HG02943 (cell line): ENCODE results near the gene SLC22A23.
"Not testable (repeated sequence)": the region's sequence is repeated elsewhere in the genome, so short reads cannot be mapped to it uniquely, and the experiment has no call there.

Source experiments
- ATAC-seq: cut with Tn5 transposase; IDR thresholded peaks from one replicate; pipeline ENCODE4 v1.9.1; 2021; ENCODE audit warnings: mild to moderate bottlenecking, low read depth, moderate library complexity; ENCODE audit not compliant: unreplicated experiment

Gene SLC22A23

GRCh38 chr6:3391902-3392458 lies 64.9 kb downstream of the SLC22A23 start:
- ATAC-seq, result no peak

DNA sequence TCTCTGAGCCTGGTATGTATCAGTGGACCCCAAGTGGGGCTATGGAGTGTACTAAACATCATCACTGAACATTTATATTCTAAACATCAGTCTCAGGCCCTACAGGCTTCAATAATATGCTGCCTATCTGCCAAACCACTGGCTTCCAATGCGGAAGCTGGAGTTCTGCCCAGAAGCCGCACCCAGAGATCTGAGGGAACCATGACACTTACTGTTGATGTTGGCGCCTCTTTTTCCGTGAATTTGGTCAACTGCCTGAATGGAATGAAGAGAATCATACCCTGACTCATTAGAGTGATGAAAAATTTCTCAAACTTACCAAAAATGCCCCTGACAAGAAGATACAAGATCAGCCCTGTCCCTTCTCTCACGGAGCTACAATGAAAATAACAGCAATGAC lies 66.2 kb downstream of the SLC22A23 start:
- ATAC-seq, result no peak

GRCh38 chr6:3389390-3390167 lies 67.3 kb downstream of the SLC22A23 start:
- ATAC-seq, result no peak

DNA sequence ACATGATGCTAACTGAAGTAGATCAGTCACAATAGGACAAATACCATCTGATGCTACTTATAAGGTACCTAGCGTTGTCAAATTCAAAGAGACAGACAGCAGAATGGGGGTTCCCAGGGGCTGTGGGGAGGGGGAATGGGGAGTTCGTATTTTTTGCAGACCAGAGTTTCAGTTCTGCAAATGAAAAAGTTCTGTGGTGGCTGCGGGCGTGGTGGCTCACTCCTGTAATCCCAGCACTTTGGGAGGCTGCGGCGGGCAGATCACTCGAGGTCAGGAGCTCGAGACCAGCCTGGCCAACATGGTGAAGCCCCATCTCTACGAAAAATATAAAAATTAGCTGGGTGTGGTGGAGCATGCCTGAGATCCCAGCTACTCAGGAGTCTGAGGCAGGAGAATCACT lies 68.1 kb downstream of the SLC22A23 start:
- ATAC-seq, result no peak

DNA sequence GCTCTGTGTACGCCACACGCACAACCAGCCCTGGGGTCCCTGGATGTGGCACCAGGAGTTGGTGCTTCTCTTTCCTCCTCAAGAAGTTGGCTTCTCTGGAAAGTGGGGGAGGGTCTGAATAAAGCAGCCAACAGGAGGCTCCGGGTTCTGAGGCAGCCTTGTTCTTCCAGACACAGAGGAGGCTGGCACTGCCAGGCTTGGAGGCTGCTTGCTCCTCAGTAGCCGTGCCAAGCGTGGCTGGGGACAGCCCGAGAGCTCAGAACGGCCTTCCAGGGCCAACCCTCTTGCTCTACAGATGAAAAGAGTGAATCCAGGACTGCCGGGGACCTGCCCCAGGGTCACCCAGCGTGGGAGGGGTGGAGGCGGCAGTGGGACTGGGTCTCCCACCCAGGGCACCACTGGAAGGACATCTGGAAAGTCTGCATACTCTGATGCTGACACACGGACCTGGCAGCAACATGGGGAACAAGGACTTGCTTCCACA lies 70.4 kb downstream of the SLC22A23 start:
- ATAC-seq, result no peak

GRCh38 chr6:3385660-3386151 lies 71.1 kb downstream of the SLC22A23 start:
- ATAC-seq, result no peak

DNA sequence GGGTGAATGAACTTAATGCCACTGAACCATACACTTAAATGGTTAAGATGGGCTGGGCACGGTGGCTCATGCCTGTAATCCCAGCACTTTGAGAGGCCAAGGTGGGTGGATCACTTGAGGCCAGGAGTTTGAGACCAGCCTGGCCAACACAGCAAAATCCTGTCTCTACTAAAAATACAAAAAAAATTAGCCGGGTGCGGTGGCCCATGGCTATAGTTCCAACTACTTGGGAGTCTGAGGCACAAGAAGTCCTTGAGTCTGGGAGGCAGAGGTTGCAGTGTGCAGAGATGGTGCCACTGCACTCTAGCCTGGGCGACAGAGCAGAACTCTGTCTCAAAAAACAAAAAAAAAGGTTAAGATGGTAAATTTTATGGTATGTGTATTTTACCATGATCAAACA lies 71.7 kb downstream of the SLC22A23 start:
- not testable (repeated sequence) for ATAC-seq

- no peak for ATAC-seq
These were observed 72.4 kb downstream of the SLC22A23 start for GRCh38 chr6:3384241-3385143.

GRCh38 chr6:3383525-3383924 lies 73.3 kb downstream of the SLC22A23 start:
- no peak for ATAC-seq

GRCh38 chr6:3382326-3383279 lies 74.2 kb downstream of the SLC22A23 start:
- ATAC-seq, result no peak

DNA sequence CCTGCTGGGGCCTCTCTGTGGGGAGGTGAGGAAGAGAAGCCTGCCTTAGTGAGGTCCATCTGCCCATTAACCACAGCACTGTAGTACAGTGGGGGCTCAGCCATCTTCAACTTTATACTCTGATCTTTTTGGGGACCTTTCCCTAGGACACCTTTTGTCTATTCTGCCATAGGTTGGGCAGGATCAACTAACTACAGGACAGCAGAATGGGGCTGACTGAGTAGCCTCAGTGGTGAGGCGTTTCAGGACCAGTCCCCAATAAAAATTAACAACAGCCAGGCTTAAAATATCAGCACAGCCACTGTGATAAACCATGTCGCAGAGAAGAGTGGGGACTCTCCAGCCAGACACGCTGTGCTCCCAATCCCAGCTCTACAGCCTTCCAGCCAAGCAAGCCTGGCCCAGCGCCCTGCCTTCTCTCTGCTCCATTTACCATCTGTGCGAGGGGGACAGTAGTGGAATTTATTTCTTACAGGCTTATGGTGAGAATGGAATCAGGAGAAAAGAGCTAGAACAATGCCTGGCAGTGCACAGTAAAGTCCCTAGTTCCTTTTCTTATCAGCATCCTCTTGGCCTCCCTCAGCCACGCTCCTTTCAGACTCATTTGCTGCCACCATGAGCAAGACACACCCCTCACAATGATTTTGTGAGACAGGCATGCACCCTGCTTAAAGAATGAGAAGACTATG lies 75.5 kb downstream of the SLC22A23 start:
- ATAC-seq, result no peak

- ATAC-seq, result no peak
These were observed 76.3 kb downstream of the SLC22A23 start for GRCh38 chr6:3380344-3381232.

GRCh38 chr6:3379482-3380060 lies 77.3 kb downstream of the SLC22A23 start:
- ATAC-seq, result no peak

DNA sequence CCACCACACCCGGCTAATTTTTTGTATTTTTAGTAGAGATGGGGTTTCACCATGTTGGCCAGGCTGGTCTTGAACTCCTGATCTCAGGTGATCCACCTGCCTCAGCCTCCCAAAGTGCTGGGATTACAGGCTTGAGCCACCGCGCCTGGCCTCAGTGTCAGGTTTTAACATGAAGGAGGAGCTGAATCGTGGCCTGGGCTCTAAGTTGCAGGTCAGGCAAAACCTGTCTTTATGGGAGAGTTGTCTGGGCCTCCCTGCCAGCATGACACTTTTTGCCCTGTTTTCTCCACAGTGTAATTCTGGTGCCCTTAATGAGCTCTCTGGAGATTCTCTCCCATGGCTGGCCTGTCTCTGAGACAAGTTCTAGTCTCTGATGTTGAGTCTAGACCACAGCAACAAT lies 78.0 kb downstream of the SLC22A23 start:
- ATAC-seq, result not testable (repeated sequence)

DNA sequence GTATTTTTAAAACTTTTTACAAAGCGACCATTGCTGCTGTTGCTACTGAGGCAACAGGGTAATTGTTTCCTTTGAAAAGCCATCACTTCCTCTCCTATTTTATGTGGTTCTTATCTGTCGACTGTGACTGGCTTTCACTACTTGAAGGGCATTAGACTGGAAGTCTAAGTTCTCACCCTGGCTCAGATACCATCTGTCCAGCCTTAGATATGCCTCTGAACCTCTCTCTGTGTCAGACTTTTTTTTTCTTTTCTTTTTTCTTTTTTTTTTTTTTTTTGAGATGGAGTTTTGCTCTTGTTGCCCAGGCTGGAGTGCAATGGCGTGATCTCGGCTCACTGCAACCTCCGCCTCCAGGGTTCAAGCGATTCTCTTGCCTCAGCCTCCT lies 78.5 kb downstream of the SLC22A23 start:
- ATAC-seq, result not testable (repeated sequence)

- no peak for ATAC-seq
These were observed 79.1 kb downstream of the SLC22A23 start for GRCh38 chr6:3377536-3378397.
